H1 (cell line): ENCODE measurements around the gene ST3GAL2. TPM values are rescaled to one million over a fixed set of nuclear protein-coding genes. Genes with fewer than 3 reads are reported as not detected.

Experiments used
- CTCF ChIA-PET: fragments of 300-600 bp; sonication (Branson Sonifier 250); formaldehyde crosslinking; loops from one replicate; lab custom pipeline; 2021; ENCODE audit not compliant: partially characterized antibody; lab: Charles Lee
- POLR2A ChIA-PET: fragments of 300-600 bp; sonication (Branson Sonifier 250); formaldehyde crosslinking; loops from one replicate; lab custom pipeline; 2021; ENCODE audit warnings: inconsistent platforms; ENCODE audit not compliant: partially characterized antibody; lab: Charles Lee
- DNase-seq, 2 experiments: peaks; one replicate each; pipeline versions ENCODE4 v3.0.0 to v3.0.0-alpha.2; 2010 to 2022; ENCODE audit warnings: low spot score in 2 of 2, low read depth in 1 of 2, mixed read lengths in 1 of 2
- FAIRE-seq: peaks from 2 replicates; lab custom pipeline; 2011; peaks lifted over from hg19 to GRCh38; lab: Jason Lieb, UNC
- H2AFZ ChIP-seq: 2 replicates; pipeline ENCODE4 v1.8.1; 2012; ENCODE audit warnings: low read length, inconsistent platforms
- H2AK5ac ChIP-seq: 2 replicates; pipeline ENCODE4 v1.6.1; 2013; ENCODE audit warnings: low read depth, low read length
- H2BK120ac ChIP-seq: replicated peaks from 2 replicates; pipeline ENCODE3; 2013; ENCODE audit warnings: low read depth, low read length, inconsistent platforms
- H2BK12ac ChIP-seq: 2 replicates; pipeline ENCODE4 v1.6.1; 2013; ENCODE audit warnings: low read depth, low read length
- H2BK15ac ChIP-seq: 2 replicates; pipeline ENCODE4 v1.6.1; 2013; ENCODE audit warnings: low read length
- H2BK20ac ChIP-seq: 2 replicates; pipeline ENCODE4 v1.6.1; 2013; ENCODE audit warnings: low read length
- H2BK5ac ChIP-seq: 2 replicates; pipeline ENCODE4 v1.6.1; 2013; ENCODE audit warnings: low read depth, low read length
- H3K14ac ChIP-seq: 2 replicates; pipeline ENCODE4 v1.6.1; 2013; ENCODE audit warnings: inconsistent platforms; ENCODE audit not compliant: insufficient read length
- H3K18ac ChIP-seq: 2 replicates; pipeline ENCODE4 v1.6.1; 2013; ENCODE audit warnings: low read length; ENCODE audit errors: extremely low read depth
- H3K23ac ChIP-seq: 2 replicates; pipeline ENCODE4 v1.6.1; 2013; ENCODE audit warnings: inconsistent platforms; ENCODE audit not compliant: insufficient read length
- H3K23me2 ChIP-seq: 2 replicates; pipeline ENCODE4 v1.6.1; 2013; ENCODE audit warnings: low read depth, low read length
- H3K27ac ChIP-seq: 2 replicates; pipeline ENCODE4 v1.6.1; 2011; ENCODE audit warnings: low read depth, low read length, inconsistent platforms
- H3K27me3 ChIP-seq, 4 experiments: replicated peaks in 1 of 4; 1 replicate in 1 of 4; 2 replicates in 3 of 4; pipeline versions ENCODE4 v1.6.1 to v1.8.1; 2011 to 2013; ENCODE audit warnings: low read length in 3 of 4, mild to moderate bottlenecking in 3 of 4, inconsistent platforms in 2 of 4, mixed read lengths in 2 of 4, moderate library complexity in 1 of 4; ENCODE audit not compliant: control insufficient read depth in 3 of 4, insufficient read depth in 3 of 4; ENCODE audit errors: extremely low read depth in 1 of 4
- H3K36me3 ChIP-seq, 4 experiments: 2 replicates each; pipeline versions ENCODE4 v1.6.1 to v1.8.1; 2011 to 2013; ENCODE audit warnings: mild to moderate bottlenecking in 4 of 4, low read length in 3 of 4, moderate library complexity in 2 of 4, control low read depth in 1 of 4, inconsistent platforms in 1 of 4; ENCODE audit not compliant: insufficient read depth in 4 of 4, control insufficient read depth in 2 of 4
- H3K4ac ChIP-seq: replicated peaks from 2 replicates; pipeline ENCODE3; 2013; ENCODE audit warnings: low read length, low read depth, mixed read lengths, inconsistent platforms; ENCODE audit not compliant: insufficient read length
- H3K4me1 ChIP-seq, 4 experiments: replicated peaks in 1 of 4; 1 replicate in 1 of 4; 2 replicates in 3 of 4; pipeline versions ENCODE4 v1.6.1 to v1.8.1; 2011 to 2013; ENCODE audit warnings: low read length in 3 of 4, inconsistent platforms in 2 of 4, mixed read lengths in 1 of 4; ENCODE audit not compliant: insufficient read depth in 4 of 4, control insufficient read depth in 3 of 4
- H3K4me2 ChIP-seq, 2 experiments: 2 replicates each; pipeline versions ENCODE4 v1.6.1 to v1.8.1; 2011 to 2013; ENCODE audit warnings: low read depth in 2 of 2, low read length in 2 of 2, control low read depth in 1 of 2, inconsistent platforms in 1 of 2, mild to moderate bottlenecking in 1 of 2; ENCODE audit not compliant: insufficient read depth in 1 of 2
- H3K4me3 ChIP-seq, 4 experiments: fragments of 200-600, 300-600 bp in 1 of 4; sonication (generic), shearing (Covaris generic), sonication (Bioruptor Twin) in 1 of 4; 2 replicates each; pipeline versions ENCODE4 v1.5.1 to v1.8.1; 2011 to 2016; ENCODE audit warnings: low read length in 4 of 4, low read depth in 3 of 4, control low read depth in 2 of 4, inconsistent platforms in 2 of 4, mild to moderate bottlenecking in 2 of 4, mixed read lengths in 1 of 4, moderate library complexity in 1 of 4; ENCODE audit not compliant: insufficient read depth in 2 of 4; ENCODE audit errors: extremely low read depth in 1 of 4
- H3K56ac ChIP-seq: replicated peaks from 2 replicates; pipeline ENCODE3; 2013; ENCODE audit warnings: low read depth, mild to moderate bottlenecking, mixed read lengths, low read length, inconsistent platforms; ENCODE audit not compliant: insufficient read length
- H3K79me1 ChIP-seq: 2 replicates; pipeline ENCODE4 v1.6.1; 2013; ENCODE audit warnings: low read depth, low read length, control low read depth
- H3K79me2 ChIP-seq, 2 experiments: 2 replicates each; pipeline versions ENCODE4 v1.6.1 to v1.8.1; 2012 to 2013; ENCODE audit warnings: low read length in 2 of 2, mild to moderate bottlenecking in 2 of 2, inconsistent platforms in 1 of 2; ENCODE audit not compliant: insufficient read depth in 2 of 2, control insufficient read depth in 1 of 2
- H3K9ac ChIP-seq, 4 experiments: replicated peaks in 1 of 4; 1 replicate in 1 of 4; 2 replicates in 3 of 4; pipeline versions ENCODE4 v1.6.1 to v1.8.1; 2011 to 2013; ENCODE audit warnings: low read depth in 3 of 4, low read length in 3 of 4, control low read depth in 2 of 4, mild to moderate bottlenecking in 2 of 4, moderate library complexity in 2 of 4, inconsistent platforms in 1 of 4; ENCODE audit errors: extremely low read depth in 1 of 4
- H3K9me3 ChIP-seq, 2 experiments: 2 replicates each; pipeline versions ENCODE4 v1.6.1 to v1.8.1; 2012 to 2013; ENCODE audit warnings: mild to moderate bottlenecking in 2 of 2, moderate library complexity in 2 of 2, control low read depth in 1 of 2, inconsistent platforms in 1 of 2, low read depth in 1 of 2, low read length in 1 of 2, mixed read lengths in 1 of 2; ENCODE audit not compliant: insufficient read depth in 2 of 2
- H4K20me1 ChIP-seq, 2 experiments: replicated peaks in 1 of 2; 2 replicates each; pipeline versions ENCODE3 to v1.8.1; 2011 to 2013; ENCODE audit warnings: inconsistent platforms in 2 of 2, low read length in 2 of 2, mild to moderate bottlenecking in 1 of 2; ENCODE audit not compliant: insufficient read depth in 2 of 2, control insufficient read depth in 1 of 2
- H4K5ac ChIP-seq: 2 replicates; pipeline ENCODE4 v1.6.1; 2013; ENCODE audit warnings: low read length, low read depth, mixed read lengths, inconsistent platforms; ENCODE audit not compliant: insufficient read length
- H4K8ac ChIP-seq: 2 replicates; pipeline ENCODE4 v1.8.0; 2013; ENCODE audit warnings: mild to moderate bottlenecking, moderate library complexity, low read length, inconsistent platforms; ENCODE audit not compliant: insufficient read depth; ENCODE audit errors: extremely low read depth
- H4K91ac ChIP-seq: replicated peaks from 2 replicates; pipeline ENCODE3; 2013; ENCODE audit warnings: low read length, mixed read lengths, inconsistent platforms; ENCODE audit not compliant: insufficient read length
- KDM4A ChIP-seq: IDR thresholded peaks from one replicate; pipeline ENCODE4 v1.7.1; 2012; ENCODE audit warnings: low read depth, mild to moderate bottlenecking, moderate library complexity, low read length, inconsistent platforms; ENCODE audit not compliant: severe bottlenecking
- SP1 ChIP-seq: IDR thresholded peaks from 2 replicates; pipeline ENCODE4 v1.6.1; 2011; ENCODE audit warnings: low read depth, low read length
- SP4 ChIP-seq: IDR thresholded peaks from 2 replicates; pipeline ENCODE4 v1.6.1; 2012; ENCODE audit warnings: low read length, inconsistent platforms
- TEAD4 ChIP-seq: IDR thresholded peaks from 2 replicates; pipeline ENCODE4 v1.6.1; 2012; ENCODE audit warnings: low read depth, low read length, inconsistent platforms, mixed read lengths
- WGBS, 2 experiments: shearing (Covaris generic) in 1 of 2; methylation state at CpG; one replicate each; pipeline versions ENCODE4 v1.1.6 to v1.1.7; 2013 to 2015; ENCODE audit warnings: low lambda C conversion rate in 2 of 2, mixed read lengths in 2 of 2, inconsistent platforms in 1 of 2, low coverage in 1 of 2, missing lambda C conversion rate in 1 of 2; ENCODE audit not compliant: insufficient replicate concordance in 2 of 2, insufficient coverage in 1 of 2, insufficient read length in 1 of 2; ENCODE audit errors: extremely low coverage in 1 of 2, missing lambda C conversion rate in 1 of 2; 5-methylcytosine and 5-hydroxymethylcytosine counted together
- polyA plus RNA-seq, 7 experiments: library from polyadenylated mRNA; depleted of rRNA in 3 of 7; stranded (reverse) in 5 of 7; unstranded in 2 of 7; fragments of >200 nt in 5 of 7; fragments of 200-250 nt in 2 of 7; gene quantifications; 1 replicate in 5 of 7; 2 replicates in 1 of 7; 4 replicates in 1 of 7; pipeline versions ENCODE4 v1.2.1 to v1.2.3, GENCODE V29; 2011 to 2013; ENCODE audit warnings: missing spikeins in 2 of 7, mixed read lengths in 2 of 7
- total RNA-seq: library from RNA; stranded (reverse); fragmentation: NEBNext Ultra II Directional; extraction: Animal tissue kit (Norgen Biotek cat#: 25700); gene quantifications from 2 replicates; pipeline ENCODE4 v1.2.1, GENCODE V29; 2021
- TF ChIP-seq, protein P1 (sequence below): IDR thresholded peaks from 2 replicates; pipeline ENCODE4 v1.6.1; 2011; ENCODE audit warnings: low read length, improper control_type of control experiment

The ST3GAL2 gene
- total and polyA plus RNA-seq, 2 of the 8 experiments (the other 6 are each of a cell fraction or from before 2014, with no cell fraction given) = 14.4 to 39.7 TPM

- no peak for TF ChIP-seq TEAD4
- TF ChIP-seq, protein P1, sequence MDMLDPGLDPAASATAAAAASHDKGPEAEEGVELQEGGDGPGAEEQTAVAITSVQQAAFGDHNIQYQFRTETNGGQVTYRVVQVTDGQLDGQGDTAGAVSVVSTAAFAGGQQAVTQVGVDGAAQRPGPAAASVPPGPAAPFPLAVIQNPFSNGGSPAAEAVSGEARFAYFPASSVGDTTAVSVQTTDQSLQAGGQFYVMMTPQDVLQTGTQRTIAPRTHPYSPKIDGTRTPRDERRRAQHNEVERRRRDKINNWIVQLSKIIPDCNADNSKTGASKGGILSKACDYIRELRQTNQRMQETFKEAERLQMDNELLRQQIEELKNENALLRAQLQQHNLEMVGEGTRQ = no peak
- no peak for TF ChIP-seq KDM4A
- TF ChIP-seq SP4 = no peak
- no peak for TF ChIP-seq SP1
- TF ChIP-seq, all 59 proteins: peak for 0
- H3K36me3 ChIP-seq = peaks cover 0 to 10% (median 1%) of the 10 kb centered on the region in 4 experiments; a peak in 3 of 8 replicates
- no peak overlapping the region for H2AK5ac ChIP-seq
- H3K4me2 ChIP-seq = peak overlapping the region; percentile 44 to 81
- no peaks in the 10 kb centered on the region for H3K9me3 ChIP-seq
- peaks cover 0 to 26% of the 10 kb centered on the region in 2 experiments; a peak in 3 of 4 replicates for H3K79me2 ChIP-seq
- H3K9ac ChIP-seq = peak overlapping the region in 3 of 4 experiments; percentile 3 to 29 (median 28); a peak in 3 of 7 replicates
- H2AFZ ChIP-seq = no peak overlapping the region
- H3K4me1 ChIP-seq = peaks cover 0 to 3% (median 0%) of the 10 kb centered on the region in 4 experiments; a peak in 1 of 7 replicates
- H2BK12ac ChIP-seq = no peak overlapping the region
- DNase-seq (no peak), FAIRE-seq (no peak)
- no peak overlapping the region for H4K91ac ChIP-seq
- no peaks in the 10 kb centered on the region for H3K23me2 ChIP-seq
- H3K18ac ChIP-seq = no peak overlapping the region
- peak overlapping the region; percentile 86 to 98 (median 95); a peak in 7 of 8 replicates for H3K4me3 ChIP-seq
- peak overlapping the region; percentile 18 for H4K5ac ChIP-seq
- no peak overlapping the region for H3K27ac ChIP-seq
- peaks cover 2% of the 10 kb centered on the region for H3K79me1 ChIP-seq
- no peak overlapping the region for H3K23ac ChIP-seq
- H4K20me1 ChIP-seq = no peaks in the 10 kb centered on the region
- no peak overlapping the region for H2BK5ac ChIP-seq
- no peak overlapping the region for H3K4ac ChIP-seq
- no peak overlapping the region for H3K14ac ChIP-seq
- H2BK20ac ChIP-seq = no peak overlapping the region
- H3K27me3 ChIP-seq = no peaks in the 10 kb centered on the region
- H2BK120ac ChIP-seq = no peak overlapping the region
- CTCF ChIA-PET = interaction anchor here (1.4 to 3.4 kb wide), 2 partner anchors 14 to 308 kb away, joined by 3 to 24 read pairs; no protein-coding TSS in a partner anchor
- WGBS, 2 experiments = 95 to 100% methylated on average over 2 to 10 of the region's 10 CpGs
- peak overlapping the region; percentile 84; the same call in 1 of the 2 replicates for H4K8ac ChIP-seq
- H2BK15ac ChIP-seq = no peak overlapping the region
- no peak overlapping the region for H3K56ac ChIP-seq
- POLR2A ChIA-PET = interaction anchor here (0.6 to 3.1 kb wide), 19 partner anchors 9 to 750 kb away, joined by 3 to 25 read pairs (median 4); partner anchors contain the start of genes DDX19B and SF3B3
These were observed 93.1 kb downstream of the ST3GAL2 start for GRCh38 chr16:70345840-70346239.
